Urinary bladder (tissue), 4 donors: ENCODE results near the gene BMPER. TPM values are rescaled to one million over a fixed set of nuclear protein-coding genes. Genes with fewer than 3 reads are reported as not detected.

Experiments
- DNase-seq: peaks from one replicate; pipeline ENCODE4 v3.0.0-alpha.2; 2015; ENCODE audit errors: extremely low spot score
- H3K27ac ChIP-seq: one replicate; pipeline ENCODE4 v1.5.1; 2013; ENCODE audit warnings: low read depth, mild to moderate bottlenecking, moderate library complexity
- H3K36me3 ChIP-seq: one replicate; pipeline ENCODE4 v1.6.1; 2013; ENCODE audit warnings: mild to moderate bottlenecking, moderate library complexity; ENCODE audit not compliant: insufficient read depth
- H3K4me1 ChIP-seq: one replicate; pipeline ENCODE4 v1.6.1; 2013; ENCODE audit warnings: mild to moderate bottlenecking, moderate library complexity; ENCODE audit not compliant: insufficient read depth
- H3K4me3 ChIP-seq: one replicate; pipeline ENCODE4 v1.5.1; 2013; ENCODE audit warnings: low read depth, low read length
- WGBS: extraction: QIAGEN DNeasy Blood & Tissue Kit; methylation state at CpG from one replicate; pipeline ENCODE4 v1.1.7; 2013; 5-methylcytosine and 5-hydroxymethylcytosine counted together
- polyA plus RNA-seq: library from polyadenylated mRNA; stranded (reverse); fragments of 200-250 nt; gene quantifications from one replicate; pipeline ENCODE4 v1.2.3, GENCODE V29; 2013
- total RNA-seq: library from RNA; depleted of rRNA; stranded (reverse); fragments of >200 nt; gene quantifications from one replicate; pipeline ENCODE4 v1.2.3, GENCODE V29; 2014
- donor health status: healthy with polysubstance abuse.
- donor health status: healthy.

The BMPER gene
- total and polyA plus RNA-seq, 2 donors: 3.5 to 18.9 TPM

DNA sequence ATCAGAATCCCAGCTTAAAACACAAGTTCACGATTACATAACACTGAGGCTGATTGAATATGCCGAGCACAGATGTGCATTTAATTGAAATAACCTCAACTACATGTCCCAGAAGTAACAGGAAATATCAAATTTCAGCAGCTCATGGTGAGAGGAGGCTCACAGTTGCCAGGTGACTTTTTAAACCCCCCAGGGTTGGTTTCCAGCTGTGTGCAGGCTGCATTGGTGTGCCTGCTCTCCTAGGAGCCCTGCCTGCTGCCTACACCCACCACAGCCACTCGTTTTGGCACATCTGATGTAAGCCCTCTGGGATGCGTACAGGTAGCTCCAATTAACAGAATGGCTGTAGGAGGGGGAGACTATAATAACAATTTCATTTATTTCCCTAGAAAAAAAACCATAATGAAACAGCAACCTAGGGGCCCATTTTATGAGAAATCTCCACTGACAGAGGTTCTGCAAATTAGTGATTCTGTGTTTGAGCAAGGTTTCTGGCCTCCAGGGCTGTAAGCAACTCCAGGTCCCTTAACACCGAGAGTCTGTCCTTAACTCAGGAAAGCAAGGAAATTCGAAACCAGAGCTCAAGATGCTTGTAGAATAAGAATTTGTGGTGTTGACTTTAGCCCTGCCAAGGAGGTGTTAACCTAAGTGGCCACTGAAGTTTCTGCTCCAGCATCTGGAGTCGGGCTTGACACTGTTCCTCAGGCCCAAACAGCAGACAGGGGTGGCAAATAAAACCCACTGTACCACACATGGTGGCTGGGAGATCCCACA is 161.9 kb downstream of the BMPER start:
- Histone ChIP-seq H3K27ac (no peak overlapping the region), H3K4me1 (no peaks in the 10 kb centered on the region), H3K4me3 (no peak overlapping the region), H3K36me3 (no peaks in the 10 kb centered on the region)
- WGBS: 68% methylated on average over 7 of the region's 7 CpGs
- no peak for DNase-seq

DNA sequence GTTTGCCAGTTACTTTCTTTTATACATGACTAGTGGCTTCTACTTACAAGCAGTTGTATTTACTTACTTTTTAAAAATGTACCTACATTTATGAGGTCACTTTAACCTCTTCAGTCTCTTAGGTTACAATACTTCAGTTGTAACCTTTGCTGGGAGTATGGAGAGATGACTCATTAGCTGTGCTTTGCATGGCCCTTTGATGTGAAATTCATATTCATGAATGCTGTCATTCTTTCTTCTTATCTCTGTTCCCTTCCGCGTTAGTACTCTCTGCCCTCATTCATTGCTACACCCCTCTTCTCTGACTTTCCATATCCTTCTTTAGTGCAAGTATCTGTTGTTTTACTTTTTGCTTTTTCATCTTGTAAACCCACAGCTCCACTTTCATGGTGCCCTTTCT is 164.3 kb downstream of the BMPER start:
- no peak for DNase-seq
- Histone ChIP-seq H3K4me3 (no peak overlapping the region), H3K27ac (no peak overlapping the region), H3K36me3 (no peaks in the 10 kb centered on the region), H3K4me1 (no peaks in the 10 kb centered on the region)
- 74% methylated on average over 2 of the region's 2 CpGs for WGBS

DNA sequence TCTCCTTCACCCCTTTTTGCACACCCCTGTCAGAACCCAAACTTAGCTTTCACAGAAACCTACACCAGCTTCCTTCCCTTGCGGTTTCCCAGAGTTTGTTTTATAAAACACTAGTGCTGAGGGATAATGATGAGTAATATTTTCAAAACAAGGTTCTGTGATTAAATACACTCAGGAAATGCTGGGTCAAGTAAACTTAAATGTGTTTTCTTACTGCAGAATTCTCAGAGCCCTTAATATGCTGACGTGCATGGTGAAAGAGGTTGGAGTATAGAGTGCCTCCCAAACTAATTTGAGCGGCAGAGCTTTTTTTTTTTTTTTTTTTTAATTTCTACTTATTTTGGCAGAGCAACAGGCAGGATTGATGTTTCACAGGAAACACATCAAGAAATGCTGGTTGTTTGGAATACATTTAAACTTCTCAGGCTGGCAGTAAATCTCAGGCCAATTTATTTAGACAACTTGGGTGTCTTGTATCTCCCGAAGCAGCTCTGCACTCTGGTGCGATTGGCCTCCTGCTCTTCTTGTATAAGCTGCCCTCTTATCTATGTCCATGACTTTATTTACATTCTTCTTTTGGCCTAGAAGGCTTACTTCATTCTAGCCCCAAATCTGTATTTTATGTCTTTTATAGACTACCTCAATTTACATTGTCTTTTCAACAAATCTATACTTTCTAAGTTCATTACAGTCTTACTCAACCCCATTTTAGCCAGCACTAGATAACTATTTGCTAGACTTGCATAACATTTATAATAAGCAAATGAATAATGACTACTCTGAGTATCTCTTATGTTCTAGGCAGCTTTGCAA is 165.4 kb downstream of the BMPER start:
- 27% methylated on average over 5 of the region's 5 CpGs for WGBS
- no peak overlapping the region for H3K27ac ChIP-seq
- no peaks in the 10 kb centered on the region for H3K4me1 ChIP-seq
- H3K36me3 ChIP-seq: no peaks in the 10 kb centered on the region
- DNase-seq: no peak
- H3K4me3 ChIP-seq: no peak overlapping the region

DNA sequence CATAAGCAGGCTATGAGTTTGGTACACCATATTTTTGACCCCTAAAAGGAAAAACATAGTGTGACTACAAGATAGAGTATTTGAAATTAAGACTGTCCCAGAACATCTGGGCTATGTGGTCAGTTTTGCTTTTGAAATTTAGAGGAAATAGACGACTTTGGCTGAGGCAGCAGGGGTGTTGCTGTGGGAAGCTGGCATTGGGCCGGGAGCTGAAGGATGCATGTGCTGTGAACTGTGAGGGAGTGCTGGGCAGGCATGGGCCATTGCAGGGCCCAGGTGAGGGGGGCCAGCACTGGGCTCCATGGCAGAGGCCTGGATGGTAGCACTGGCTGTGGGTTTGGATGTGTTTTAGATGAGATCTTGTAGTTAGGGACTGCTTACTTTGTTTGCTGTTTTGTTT is 168.3 kb downstream of the BMPER start:
- H3K4me1 ChIP-seq: no peaks in the 10 kb centered on the region
- WGBS: 67% methylated on average over 2 of the region's 2 CpGs
- DNase-seq: no peak
- H3K36me3 ChIP-seq: no peaks in the 10 kb centered on the region
- no peak overlapping the region for H3K27ac ChIP-seq
- no peak overlapping the region for H3K4me3 ChIP-seq

DNA sequence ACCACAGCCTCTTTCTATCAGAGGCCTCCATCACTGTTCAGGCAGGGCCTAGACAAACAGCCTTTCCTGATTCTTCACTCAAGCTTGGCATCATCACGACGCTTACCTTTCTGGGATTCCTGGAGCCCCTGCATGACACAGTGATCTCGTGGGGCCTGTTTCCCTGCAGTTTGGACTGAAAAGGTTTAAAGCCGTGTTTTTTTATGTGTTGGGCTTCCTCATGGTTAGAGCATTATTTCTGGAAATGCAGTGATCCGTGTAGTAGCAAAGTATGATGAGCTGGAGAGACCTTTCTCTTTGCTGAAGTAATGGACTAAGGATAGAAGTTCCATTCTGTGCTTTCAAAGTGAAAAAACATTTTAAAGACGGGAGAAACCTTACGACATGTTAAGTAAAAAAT is 169.1 kb downstream of the BMPER start:
- Histone ChIP-seq H3K4me1 (no peaks in the 10 kb centered on the region), H3K27ac (no peak overlapping the region), H3K36me3 (no peaks in the 10 kb centered on the region), H3K4me3 (no peak overlapping the region)
- DNase-seq: no peak
- WGBS: 77% methylated on average over 7 of the region's 7 CpGs

DNA sequence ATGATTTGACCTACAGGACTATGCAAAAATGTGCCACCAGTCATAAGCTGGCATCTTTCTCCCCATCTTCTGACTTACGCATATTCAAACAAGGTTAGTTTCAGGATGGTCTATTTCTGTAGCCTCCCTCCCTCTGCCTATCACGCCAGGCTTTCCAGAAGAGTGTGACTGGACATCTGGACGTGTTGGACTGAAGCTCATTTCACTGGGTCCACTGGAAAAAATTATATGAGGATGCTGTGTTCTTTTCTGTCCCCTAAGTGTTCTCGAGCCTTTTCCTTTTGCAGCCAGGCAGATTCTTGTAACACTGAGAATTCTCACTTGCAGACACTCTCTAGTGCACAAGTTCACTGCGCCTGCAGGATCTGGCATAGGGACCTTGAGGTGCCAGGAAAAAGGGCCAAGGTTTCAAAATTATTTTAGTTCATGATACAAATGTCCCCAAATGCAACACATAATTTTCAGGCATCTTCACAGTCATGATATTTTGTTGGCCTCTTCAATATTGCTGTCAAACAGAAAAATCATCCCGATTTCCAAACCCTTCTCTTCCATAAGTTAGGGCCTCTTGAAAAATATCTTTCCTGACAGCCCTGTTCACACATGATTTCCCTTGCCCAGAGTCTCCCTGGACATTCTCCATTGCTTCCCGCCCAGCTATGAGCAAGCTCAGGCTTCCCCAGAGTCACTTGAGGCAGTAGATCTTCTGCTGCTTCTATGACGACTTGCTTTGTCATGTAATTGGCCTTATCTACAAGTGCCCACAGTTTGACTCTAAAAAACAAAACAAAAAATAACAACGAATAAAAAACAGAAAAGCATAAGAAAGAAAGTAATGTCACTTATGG is 170.4 kb downstream of the BMPER start:
- Histone ChIP-seq H3K36me3 (no peaks in the 10 kb centered on the region), H3K27ac (no peak overlapping the region), H3K4me3 (no peak overlapping the region), H3K4me1 (no peaks in the 10 kb centered on the region)
- 82% methylated on average over 9 of the region's 9 CpGs for WGBS
- DNase-seq: no peak

DNA sequence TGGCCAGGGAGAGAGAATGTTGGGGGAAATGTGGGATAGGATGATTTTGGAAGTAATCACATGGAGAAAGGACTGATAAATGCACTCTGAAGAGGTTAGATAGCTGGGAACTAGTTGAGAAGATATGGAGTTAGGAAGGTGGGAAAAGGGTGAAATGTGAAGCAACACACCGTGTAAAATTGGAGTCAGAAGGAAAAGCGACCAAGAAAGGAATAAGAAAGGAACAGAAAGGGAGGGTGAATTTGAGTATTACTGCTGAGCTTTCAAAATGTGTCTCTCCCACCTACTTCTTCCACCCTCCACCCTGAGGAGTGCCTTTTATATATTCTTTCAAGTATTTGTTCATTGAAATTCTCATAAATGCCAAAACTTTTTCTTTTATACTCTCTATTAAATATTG is 171.8 kb downstream of the BMPER start:
- H3K27ac ChIP-seq: no peak overlapping the region
- DNase-seq: no peak
- no peaks in the 10 kb centered on the region for H3K4me1 ChIP-seq
- no peak overlapping the region for H3K4me3 ChIP-seq
- no peaks in the 10 kb centered on the region for H3K36me3 ChIP-seq
- WGBS: 96% methylated on average over 2 of the region's 2 CpGs

DNA sequence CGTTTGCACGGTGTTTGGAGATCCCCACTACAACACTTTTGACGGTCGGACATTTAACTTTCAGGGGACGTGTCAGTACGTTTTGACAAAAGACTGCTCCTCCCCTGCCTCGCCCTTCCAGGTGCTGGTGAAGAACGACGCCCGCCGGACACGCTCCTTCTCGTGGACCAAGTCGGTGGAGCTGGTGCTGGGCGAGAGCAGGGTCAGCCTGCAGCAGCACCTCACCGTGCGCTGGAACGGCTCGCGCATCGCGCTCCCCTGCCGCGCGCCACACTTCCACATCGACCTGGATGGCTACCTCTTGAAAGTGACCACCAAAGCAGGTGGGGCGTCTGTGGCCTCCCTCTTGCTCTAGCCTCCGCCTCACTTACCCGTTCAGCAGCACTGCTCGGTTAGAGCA is 173.5 kb downstream of the BMPER start:
- H3K4me1 ChIP-seq: no peaks in the 10 kb centered on the region
- 90% methylated on average over 30 of the region's 30 CpGs for WGBS

DNA sequence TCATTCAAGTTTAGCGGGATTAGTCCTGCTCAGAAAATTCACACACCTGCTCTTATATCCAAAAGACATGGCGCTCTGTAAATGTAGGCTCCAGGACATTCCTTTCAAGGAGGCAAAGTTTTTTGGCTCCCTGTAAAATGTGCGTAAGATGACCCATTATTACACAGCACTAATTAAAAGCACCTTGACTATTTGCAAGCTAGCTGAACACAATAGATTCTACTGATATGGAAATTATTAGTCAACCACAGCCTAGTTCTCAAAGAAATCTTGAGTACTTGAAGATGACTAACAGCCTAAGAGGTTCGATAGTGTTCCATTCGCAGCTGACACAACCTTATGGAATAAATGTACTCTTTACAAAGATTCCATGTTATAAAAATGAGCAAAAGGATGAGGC is 175.2 kb downstream of the BMPER start:
- DNase-seq: no peak
- WGBS: 96% methylated on average over 5 of the region's 5 CpGs
- H3K36me3 ChIP-seq: no peaks in the 10 kb centered on the region
- no peak overlapping the region for H3K27ac ChIP-seq
- no peaks in the 10 kb centered on the region for H3K4me1 ChIP-seq
- H3K4me3 ChIP-seq: no peak overlapping the region

More for the DNA sequence above, 173.5 kb downstream of the BMPER start:
- Histone ChIP-seq H3K4me3 (no peak overlapping the region), H3K27ac (no peak overlapping the region), H3K36me3 (no peaks in the 10 kb centered on the region)
- DNase-seq: no peak

DNA sequence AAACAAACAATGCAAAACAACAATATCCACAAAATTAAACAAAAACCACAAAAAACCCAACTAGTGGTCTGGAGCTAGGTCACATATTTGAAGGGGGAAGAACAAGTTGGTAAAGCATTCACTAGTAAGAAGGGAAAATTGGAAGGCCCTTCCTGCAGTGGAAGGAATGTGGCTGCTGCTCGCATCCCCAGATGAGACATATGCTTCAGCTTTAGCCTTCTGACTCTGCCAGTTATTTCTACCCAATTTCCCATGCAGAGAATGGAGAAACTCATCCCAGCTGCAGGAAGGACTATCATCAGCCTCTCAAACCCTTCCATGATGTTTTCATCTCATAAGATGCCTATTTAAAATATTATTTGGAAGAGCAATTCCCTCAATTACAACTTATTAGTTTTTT is 176.6 kb downstream of the BMPER start:
- H3K4me3 ChIP-seq: no peak overlapping the region
- DNase-seq: no peak
- no peaks in the 10 kb centered on the region for H3K36me3 ChIP-seq
- no peaks in the 10 kb centered on the region for H3K4me1 ChIP-seq
- 94% methylated on average over 1 of the region's 1 CpG for WGBS
- no peak overlapping the region for H3K27ac ChIP-seq

DNA sequence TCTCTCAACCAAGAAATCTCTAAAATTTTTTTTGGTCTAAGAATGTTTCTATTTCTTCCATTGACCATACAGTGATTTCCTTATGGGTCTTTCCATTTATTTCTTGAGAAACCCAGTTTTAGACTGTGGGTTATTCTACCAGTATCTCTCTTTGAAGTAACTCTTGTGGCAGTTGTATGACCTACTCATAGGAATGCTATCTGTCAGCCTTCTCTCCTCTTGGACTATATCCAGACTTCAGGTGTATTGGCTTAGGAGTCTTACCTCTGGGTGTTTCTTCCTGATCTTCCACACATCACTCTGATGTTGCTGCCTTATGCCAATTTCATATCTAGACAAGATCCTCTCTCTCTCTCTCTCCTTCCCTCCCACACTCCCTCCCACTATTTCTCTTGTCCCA is 178.1 kb downstream of the BMPER start:
- Histone ChIP-seq H3K4me1 (no peaks in the 10 kb centered on the region), H3K4me3 (no peak overlapping the region), H3K36me3 (no peaks in the 10 kb centered on the region), H3K27ac (no peak overlapping the region)
- no peak for DNase-seq

DNA sequence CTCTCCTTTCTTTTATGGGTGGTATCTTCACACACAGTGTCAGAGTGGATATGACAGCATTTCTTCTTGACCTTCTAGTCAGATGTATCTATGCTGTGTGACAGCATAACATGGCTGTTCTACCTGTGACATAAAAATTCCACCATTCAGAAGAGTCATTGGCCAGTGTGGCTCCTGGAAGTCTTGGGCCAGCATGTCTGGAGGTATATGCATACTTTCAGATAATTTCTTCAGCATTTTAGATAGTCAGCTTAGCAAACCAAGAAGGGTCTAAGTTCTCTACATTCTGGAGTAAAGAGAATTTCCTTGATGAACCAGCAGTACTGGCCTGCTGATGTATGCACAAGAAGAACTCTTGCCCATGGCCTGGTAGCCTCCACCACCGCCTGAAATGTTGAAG is 179.3 kb downstream of the BMPER start:
- 98% methylated on average over 1 of the region's 1 CpG for WGBS
- no peak overlapping the region for H3K27ac ChIP-seq
- no peak overlapping the region for H3K4me3 ChIP-seq
- no peaks in the 10 kb centered on the region for H3K36me3 ChIP-seq
- H3K4me1 ChIP-seq: no peaks in the 10 kb centered on the region
- DNase-seq: no peak

DNA sequence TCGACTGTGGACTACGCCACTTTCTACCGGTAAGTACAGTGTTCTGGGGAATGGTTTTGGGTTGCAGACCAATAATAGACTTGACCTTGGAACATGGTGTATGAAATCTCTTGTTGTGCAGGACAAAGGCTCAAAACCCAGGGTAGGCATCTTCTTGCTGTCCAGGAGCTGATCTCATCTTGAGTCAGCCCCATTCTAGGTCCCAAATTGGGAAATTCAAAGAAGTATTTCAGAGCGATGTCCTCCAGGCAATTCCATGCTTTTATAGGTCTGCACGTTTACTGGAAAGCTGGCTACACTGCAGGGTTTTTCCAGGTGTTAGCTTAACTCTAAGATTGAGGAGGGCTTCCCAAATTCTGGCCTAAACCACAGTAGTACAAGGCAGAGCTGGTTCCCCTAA is 180.7 kb downstream of the BMPER start:
- DNase-seq: no peak
- no peak overlapping the region for H3K4me3 ChIP-seq
- no peaks in the 10 kb centered on the region for H3K4me1 ChIP-seq
- WGBS: 92% methylated on average over 5 of the region's 5 CpGs
- H3K27ac ChIP-seq: no peak overlapping the region
- no peaks in the 10 kb centered on the region for H3K36me3 ChIP-seq
